Measurements from ENCODE around the gene LRIG3.
"Not testable (repeated sequence)": the region's sequence is repeated elsewhere in the genome, so short reads cannot be mapped to it uniquely, and the experiment has no call there.

Gene LRIG3

DNA sequence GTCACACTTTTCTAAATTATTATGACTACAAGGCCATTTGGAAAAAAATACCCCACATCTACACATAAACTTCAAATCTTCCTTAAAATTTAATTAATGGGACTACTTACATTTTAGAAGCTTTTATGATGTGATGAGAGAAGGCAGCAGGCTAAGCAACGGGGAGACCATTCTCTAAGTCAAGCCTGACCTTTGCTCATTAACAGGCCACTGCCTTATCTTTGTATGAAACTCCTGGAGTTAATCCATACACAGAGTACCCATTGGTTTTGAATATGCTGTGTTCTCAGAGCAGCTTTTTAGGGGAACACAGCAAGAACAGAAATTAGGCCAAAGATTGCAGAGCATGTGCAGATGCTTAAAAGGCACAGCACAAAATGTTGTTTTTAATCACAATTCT lies 35.5 kb upstream of the LRIG3 start:
- Histone ChIP-seq H3K27ac (ENCODE audit: low read depth in 2 of 2, low read length in 2 of 2) (no peak overlapping the region), H3K4me3 (ENCODE audit: low read length in 2 of 2) (no peak overlapping the region), H3K9me3 (ENCODE audit: control insufficient read depth in 2 of 2, low read length in 2 of 2) (no peaks in the 10 kb centered on the region), H3K27me3 (ENCODE audit: control insufficient read depth in 2 of 2, insufficient read depth in 2 of 2, low read length in 2 of 2) (no peaks in the 10 kb centered on the region), H3K4me1 (ENCODE audit: control insufficient read depth in 2 of 2, insufficient read depth in 2 of 2, low read length in 2 of 2) (peaks cover 0 to 18% of the 10 kb centered on the region in 2 donors), H3K9ac (ENCODE audit: low read depth in 1 of 2, low read length in 2 of 2) (no peak overlapping the region), H3K36me3 (ENCODE audit: control insufficient read depth in 2 of 2, insufficient read depth in 2 of 2, low read length in 2 of 2) (no peaks in the 10 kb centered on the region)

DNA sequence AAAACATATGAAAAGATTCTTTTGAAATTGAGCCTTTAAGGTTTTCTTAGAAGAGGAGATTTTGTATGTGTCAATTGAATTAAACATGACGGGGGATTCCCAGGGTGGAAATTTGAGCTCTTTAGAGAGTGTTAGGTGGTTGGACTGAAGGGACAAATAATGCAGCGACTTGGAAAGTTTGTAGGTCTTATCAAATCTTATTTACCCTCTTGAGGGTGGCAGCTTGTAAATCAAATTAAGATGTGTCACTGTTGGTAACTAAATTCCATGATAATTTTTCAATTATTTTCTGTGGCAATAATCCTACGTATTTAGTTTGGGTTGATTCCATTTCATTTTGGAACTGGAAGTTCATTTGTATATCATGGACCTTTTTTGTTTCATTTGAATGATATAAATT lies 33.7 kb upstream of the LRIG3 start:
- no peak overlapping the region for H3K9ac ChIP-seq (ENCODE audit: low read depth in 1 of 2, low read length in 2 of 2)
- no peaks in the 10 kb centered on the region for H3K36me3 ChIP-seq (ENCODE audit: control insufficient read depth in 2 of 2, insufficient read depth in 2 of 2, low read length in 2 of 2)
- H3K27ac ChIP-seq (ENCODE audit: low read depth in 2 of 2, low read length in 2 of 2) = no peak overlapping the region
- H3K4me3 ChIP-seq (ENCODE audit: low read length in 2 of 2) = no peak overlapping the region
- H3K9me3 ChIP-seq (ENCODE audit: control insufficient read depth in 2 of 2, low read length in 2 of 2) = no peaks in the 10 kb centered on the region
- peaks cover 0 to 15% of the 10 kb centered on the region in 2 donors for H3K4me1 ChIP-seq (ENCODE audit: control insufficient read depth in 2 of 2, insufficient read depth in 2 of 2, low read length in 2 of 2)
- H3K27me3 ChIP-seq (ENCODE audit: control insufficient read depth in 2 of 2, insufficient read depth in 2 of 2, low read length in 2 of 2) = no peaks in the 10 kb centered on the region

DNA sequence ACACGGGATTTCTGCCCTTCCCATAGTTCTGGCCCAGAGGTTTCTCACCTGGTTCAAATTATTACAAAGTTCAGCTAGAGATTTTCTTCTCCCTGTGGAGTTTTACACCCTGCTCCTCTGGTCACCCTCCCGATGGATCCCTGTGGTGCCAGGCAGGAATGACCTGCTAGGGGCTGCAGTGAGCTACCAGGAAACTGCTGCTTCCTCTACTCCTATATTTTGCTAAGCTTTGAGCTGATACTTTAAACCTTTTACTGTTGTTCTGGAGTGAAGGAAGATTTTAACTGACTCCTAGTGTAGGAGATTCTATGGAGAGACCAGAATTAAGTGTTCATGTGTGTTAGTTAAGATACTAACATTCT lies 30.4 kb upstream of the LRIG3 start:
- Histone ChIP-seq H3K27ac (ENCODE audit: low read depth in 2 of 2, low read length in 2 of 2) (peak overlapping the region; percentile 85 to 94), H3K27me3 (ENCODE audit: control insufficient read depth in 2 of 2, insufficient read depth in 2 of 2, low read length in 2 of 2) (no peaks in the 10 kb centered on the region)

DNA sequence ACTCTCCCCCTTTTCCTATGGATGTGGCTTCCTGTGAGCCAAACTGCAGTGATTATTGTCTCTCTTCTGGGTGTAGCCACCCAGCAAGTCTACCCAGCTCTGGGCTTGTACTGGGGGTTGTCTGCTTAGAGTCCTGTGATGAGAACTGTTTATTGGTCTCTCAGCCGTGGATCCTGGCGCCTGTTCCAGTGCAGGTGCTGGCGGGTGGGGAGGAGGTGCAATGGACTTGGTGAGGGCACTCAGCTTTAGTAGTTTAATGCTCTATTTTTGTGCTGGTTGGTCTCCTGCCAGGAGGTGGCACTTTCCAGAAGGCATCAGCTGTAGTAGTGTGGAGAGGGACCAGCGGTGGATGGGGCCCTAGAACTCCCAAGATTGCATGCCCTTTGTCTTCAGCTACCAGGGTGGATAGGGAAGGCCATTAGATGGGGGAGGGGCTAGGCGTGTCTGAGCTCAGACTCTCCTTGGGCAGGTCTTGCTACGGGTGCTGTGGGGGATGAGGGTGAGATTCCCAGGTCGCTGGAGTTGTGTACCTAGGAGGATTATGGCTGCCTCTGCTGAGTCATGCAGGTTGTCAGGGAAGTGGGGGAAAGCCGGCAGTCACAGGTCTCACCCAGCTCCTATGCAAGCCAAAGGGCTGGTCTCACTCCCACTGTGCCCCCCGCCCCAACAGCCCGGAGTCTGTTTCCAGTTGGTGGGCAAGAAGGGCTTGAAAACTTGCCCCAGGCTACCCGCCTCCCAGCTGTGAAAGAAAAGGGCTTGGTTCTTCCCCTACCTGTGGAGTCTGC lies 29.8 kb upstream of the LRIG3 start:
- H3K4me1 ChIP-seq (ENCODE audit: control insufficient read depth in 2 of 2, insufficient read depth in 2 of 2, low read length in 2 of 2) = peaks cover 0 to 12% of the 10 kb centered on the region in 2 donors
- not testable (repeated sequence) for H3K9me3 ChIP-seq (ENCODE audit: control insufficient read depth in 2 of 2, low read length in 2 of 2); H3K36me3 ChIP-seq (ENCODE audit: control insufficient read depth in 2 of 2, insufficient read depth in 2 of 2, low read length in 2 of 2); H3K27me3 ChIP-seq (ENCODE audit: control insufficient read depth in 2 of 2, insufficient read depth in 2 of 2, low read length in 2 of 2)
- H3K27ac ChIP-seq (ENCODE audit: low read depth in 2 of 2, low read length in 2 of 2) = peak overlapping the region; percentile 85 to 94
- peak overlapping the region; percentile 37 to 56 for H3K4me3 ChIP-seq (ENCODE audit: low read length in 2 of 2)
- H3K9ac ChIP-seq (ENCODE audit: low read depth in 1 of 2, low read length in 2 of 2) = peak overlapping the region; percentile 63 to 72

More for the DNA sequence above, 30.4 kb upstream of the LRIG3 start:
- no peaks in the 10 kb centered on the region for H3K36me3 ChIP-seq (ENCODE audit: control insufficient read depth in 2 of 2, insufficient read depth in 2 of 2, low read length in 2 of 2)
- H3K9ac ChIP-seq (ENCODE audit: low read depth in 1 of 2, low read length in 2 of 2) = peak overlapping the region; percentile 63 to 72
- no peaks in the 10 kb centered on the region for H3K9me3 ChIP-seq (ENCODE audit: control insufficient read depth in 2 of 2, low read length in 2 of 2)
- peak overlapping the region; percentile 37 to 56 for H3K4me3 ChIP-seq (ENCODE audit: low read length in 2 of 2)
- H3K4me1 ChIP-seq (ENCODE audit: control insufficient read depth in 2 of 2, insufficient read depth in 2 of 2, low read length in 2 of 2) = peaks cover 0 to 12% of the 10 kb centered on the region in 2 donors

DNA sequence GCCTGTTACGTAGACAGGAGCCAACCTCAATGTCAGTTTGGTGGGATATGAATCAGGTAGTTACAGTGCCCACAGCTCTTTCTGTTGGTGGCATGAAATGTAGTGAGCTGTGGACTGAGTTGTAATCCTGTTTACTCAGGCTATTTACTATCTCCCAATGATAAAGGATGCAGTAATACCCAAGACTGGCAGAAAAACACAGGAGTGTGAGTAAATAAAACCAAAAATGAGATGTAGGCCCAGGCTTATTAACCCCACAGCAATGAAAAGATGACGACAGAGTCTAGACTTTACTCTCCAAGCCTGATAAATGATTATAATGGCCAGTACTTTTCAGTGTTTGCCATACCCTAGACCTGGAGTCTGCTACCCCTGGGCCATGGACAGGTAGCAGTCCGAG lies 22.8 kb upstream of the LRIG3 start:
- peak overlapping the region in 1 of 2 donors; percentile 61 for H3K27ac ChIP-seq (ENCODE audit: low read depth in 2 of 2, low read length in 2 of 2)
- peaks cover 0 to 11% of the 10 kb centered on the region in 2 donors for H3K4me1 ChIP-seq (ENCODE audit: control insufficient read depth in 2 of 2, insufficient read depth in 2 of 2, low read length in 2 of 2)
- H3K9me3 ChIP-seq (ENCODE audit: control insufficient read depth in 2 of 2, low read length in 2 of 2) = no peaks in the 10 kb centered on the region
- H3K9ac ChIP-seq (ENCODE audit: low read depth in 1 of 2, low read length in 2 of 2) = no peak overlapping the region
- H3K27me3 ChIP-seq (ENCODE audit: control insufficient read depth in 2 of 2, insufficient read depth in 2 of 2, low read length in 2 of 2) = no peaks in the 10 kb centered on the region
- no peaks in the 10 kb centered on the region for H3K36me3 ChIP-seq (ENCODE audit: control insufficient read depth in 2 of 2, insufficient read depth in 2 of 2, low read length in 2 of 2)
- H3K4me3 ChIP-seq (ENCODE audit: low read length in 2 of 2) = no peak overlapping the region

GRCh38 chr12:58942345-58942744 lies 22.0 kb upstream of the LRIG3 start:
- H3K4me1 ChIP-seq (ENCODE audit: control insufficient read depth in 2 of 2, insufficient read depth in 2 of 2, low read length in 2 of 2) = peaks cover 0 to 11% of the 10 kb centered on the region in 2 donors
- no peaks in the 10 kb centered on the region for H3K27me3 ChIP-seq (ENCODE audit: control insufficient read depth in 2 of 2, insufficient read depth in 2 of 2, low read length in 2 of 2)
- H3K9ac ChIP-seq (ENCODE audit: low read depth in 1 of 2, low read length in 2 of 2) = no peak overlapping the region
- H3K36me3 ChIP-seq (ENCODE audit: control insufficient read depth in 2 of 2, insufficient read depth in 2 of 2, low read length in 2 of 2) = no peaks in the 10 kb centered on the region
- no peaks in the 10 kb centered on the region for H3K9me3 ChIP-seq (ENCODE audit: control insufficient read depth in 2 of 2, low read length in 2 of 2)
- H3K4me3 ChIP-seq (ENCODE audit: low read length in 2 of 2) = no peak overlapping the region
- peak overlapping the region in 1 of 2 donors; percentile 61 for H3K27ac ChIP-seq (ENCODE audit: low read depth in 2 of 2, low read length in 2 of 2)

GRCh38 chr12:58939399-58940100 lies 19.2 kb upstream of the LRIG3 start:
- Histone ChIP-seq H3K4me1 (ENCODE audit: control insufficient read depth in 2 of 2, insufficient read depth in 2 of 2, low read length in 2 of 2) (peaks cover 0 to 11% of the 10 kb centered on the region in 2 donors), H3K27me3 (ENCODE audit: control insufficient read depth in 2 of 2, insufficient read depth in 2 of 2, low read length in 2 of 2) (no peaks in the 10 kb centered on the region), H3K4me3 (ENCODE audit: low read length in 2 of 2) (no peak overlapping the region), H3K36me3 (ENCODE audit: control insufficient read depth in 2 of 2, insufficient read depth in 2 of 2, low read length in 2 of 2) (no peaks in the 10 kb centered on the region), H3K27ac (ENCODE audit: low read depth in 2 of 2, low read length in 2 of 2) (peak overlapping the region in 1 of 2 donors; percentile 56), H3K9ac (ENCODE audit: low read depth in 1 of 2, low read length in 2 of 2) (no peak overlapping the region), H3K9me3 (ENCODE audit: control insufficient read depth in 2 of 2, low read length in 2 of 2) (no peaks in the 10 kb centered on the region)

- no peaks in the 10 kb centered on the region for H3K9me3 ChIP-seq (ENCODE audit: control insufficient read depth in 2 of 2, low read length in 2 of 2)
- no peaks in the 10 kb centered on the region for H3K27me3 ChIP-seq (ENCODE audit: control insufficient read depth in 2 of 2, insufficient read depth in 2 of 2, low read length in 2 of 2)
- H3K36me3 ChIP-seq (ENCODE audit: control insufficient read depth in 2 of 2, insufficient read depth in 2 of 2, low read length in 2 of 2) = no peaks in the 10 kb centered on the region
- H3K4me1 ChIP-seq (ENCODE audit: control insufficient read depth in 2 of 2, insufficient read depth in 2 of 2, low read length in 2 of 2) = peaks cover 0 to 11% of the 10 kb centered on the region in 2 donors
- no peak overlapping the region for H3K9ac ChIP-seq (ENCODE audit: low read depth in 1 of 2, low read length in 2 of 2)
- H3K4me3 ChIP-seq (ENCODE audit: low read length in 2 of 2) = no peak overlapping the region
- no peak overlapping the region for H3K27ac ChIP-seq (ENCODE audit: low read depth in 2 of 2, low read length in 2 of 2)
Observed at GRCh38 chr12:58938440-58938839, 18.1 kb upstream of the LRIG3 start.

- Histone ChIP-seq H3K9me3 (ENCODE audit: control insufficient read depth in 2 of 2, low read length in 2 of 2) (no peaks in the 10 kb centered on the region), H3K27me3 (ENCODE audit: control insufficient read depth in 2 of 2, insufficient read depth in 2 of 2, low read length in 2 of 2) (no peaks in the 10 kb centered on the region), H3K4me1 (ENCODE audit: control insufficient read depth in 2 of 2, insufficient read depth in 2 of 2, low read length in 2 of 2) (no peaks in the 10 kb centered on the region), H3K9ac (ENCODE audit: low read depth in 1 of 2, low read length in 2 of 2) (no peak overlapping the region), H3K36me3 (ENCODE audit: control insufficient read depth in 2 of 2, insufficient read depth in 2 of 2, low read length in 2 of 2) (no peaks in the 10 kb centered on the region), H3K27ac (ENCODE audit: low read depth in 2 of 2, low read length in 2 of 2) (no peak overlapping the region), H3K4me3 (ENCODE audit: low read length in 2 of 2) (no peak overlapping the region)
Observed at GRCh38 chr12:58934528-58934927, 14.2 kb upstream of the LRIG3 start.
